ENCODE results near the gene ACTR10.

DNA sequence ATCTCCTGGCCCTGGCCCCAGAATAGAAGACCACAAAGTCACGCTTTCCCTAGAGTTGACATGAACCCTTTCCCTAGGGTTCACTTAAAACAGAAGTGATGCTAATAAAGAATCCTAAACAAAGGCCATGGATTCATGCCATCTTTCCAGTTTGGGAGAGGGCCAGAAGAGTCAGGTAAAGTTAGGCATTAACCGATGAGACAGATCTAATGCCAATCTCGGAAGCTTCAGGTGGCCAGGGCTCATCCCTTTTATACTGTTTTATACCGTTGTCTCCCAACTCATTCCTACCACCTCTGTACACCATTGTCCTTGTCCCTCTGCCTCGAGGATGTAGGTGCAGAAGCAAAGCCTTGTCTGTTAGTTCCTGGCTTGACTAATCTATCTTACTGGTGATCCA, 22.8 kb upstream of the ACTR10 start:
- TF ChIP-seq, protein P1, sequence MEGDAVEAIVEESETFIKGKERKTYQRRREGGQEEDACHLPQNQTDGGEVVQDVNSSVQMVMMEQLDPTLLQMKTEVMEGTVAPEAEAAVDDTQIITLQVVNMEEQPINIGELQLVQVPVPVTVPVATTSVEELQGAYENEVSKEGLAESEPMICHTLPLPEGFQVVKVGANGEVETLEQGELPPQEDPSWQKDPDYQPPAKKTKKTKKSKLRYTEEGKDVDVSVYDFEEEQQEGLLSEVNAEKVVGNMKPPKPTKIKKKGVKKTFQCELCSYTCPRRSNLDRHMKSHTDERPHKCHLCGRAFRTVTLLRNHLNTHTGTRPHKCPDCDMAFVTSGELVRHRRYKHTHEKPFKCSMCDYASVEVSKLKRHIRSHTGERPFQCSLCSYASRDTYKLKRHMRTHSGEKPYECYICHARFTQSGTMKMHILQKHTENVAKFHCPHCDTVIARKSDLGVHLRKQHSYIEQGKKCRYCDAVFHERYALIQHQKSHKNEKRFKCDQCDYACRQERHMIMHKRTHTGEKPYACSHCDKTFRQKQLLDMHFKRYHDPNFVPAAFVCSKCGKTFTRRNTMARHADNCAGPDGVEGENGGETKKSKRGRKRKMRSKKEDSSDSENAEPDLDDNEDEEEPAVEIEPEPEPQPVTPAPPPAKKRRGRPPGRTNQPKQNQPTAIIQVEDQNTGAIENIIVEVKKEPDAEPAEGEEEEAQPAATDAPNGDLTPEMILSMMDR (IDR thresholded peaks at IDR 0.05 in 8 of 11, conservative IDR thresholded peaks at IDR 0.05 in 3 of 11): no peak
- TF ChIP-seq POLR2A (IDR thresholded peaks at IDR 0.05) (no peak), POLR2AphosphoS5 (IDR thresholded peaks at IDR 0.05) (no peak)

All from spleen (tissue), 7 donors.